HG02840 (cell line): Measurements from ENCODE around the gene FXR1.
"Not testable (repeated sequence)": the region's sequence is repeated elsewhere in the genome, so short reads cannot be mapped to it uniquely, and the experiment has no call there.

Experiments
- ATAC-seq: cut with Tn5 transposase; IDR thresholded peaks from one replicate; pipeline ENCODE4 v1.9.1; 2021; ENCODE audit warnings: mild to moderate bottlenecking, moderate library complexity, moderate number of reproducible peaks; ENCODE audit not compliant: unreplicated experiment, low FRiP score

The FXR1 gene

GRCh38 chr3:181002331-181002730, 89.9 kb downstream of the FXR1 start:
- ATAC-seq: not testable (repeated sequence)

- ATAC-seq: not testable (repeated sequence)
Measured at GRCh38 chr3:181003469-181003868, 91.0 kb downstream of the FXR1 start.

- ATAC-seq: no peak
Measured at GRCh38 chr3:181006541-181006940, 94.1 kb downstream of the FXR1 start.

- ATAC-seq: no peak
Measured at GRCh38 chr3:181007262-181007661, 94.8 kb downstream of the FXR1 start.

- ATAC-seq: no peak
Measured at GRCh38 chr3:181008796-181009195, 96.3 kb downstream of the FXR1 start.

- ATAC-seq: no peak
Measured at GRCh38 chr3:181009225-181009624, 96.8 kb downstream of the FXR1 start.

GRCh38 chr3:181017690-181018089, 105.2 kb downstream of the FXR1 start:
- ATAC-seq: no peak

- ATAC-seq: no peak
Measured at GRCh38 chr3:181025204-181025603, 112.7 kb downstream of the FXR1 start.

GRCh38 chr3:181030948-181031347, 118.5 kb downstream of the FXR1 start:
- no peak for ATAC-seq
